Nephron progenitor cell (in vitro differentiated cells): Measurements from ENCODE around the gene OR10J4.

Experiments
- DNase-seq: peaks from one replicate; pipeline ENCODE4 v3.0.0; 2021
- H3K27ac Mint-ChIP-seq: 2 replicates; pipeline ENCODE4 v1.8.0; 2021; ENCODE audit warnings: mild to moderate bottlenecking, moderate library complexity, mixed read lengths
- H3K27me3 Mint-ChIP-seq: 2 replicates; pipeline ENCODE4 v1.8.0; 2021; ENCODE audit warnings: mild to moderate bottlenecking, low read depth, mixed read lengths; ENCODE audit not compliant: poor library complexity
- H3K36me3 Mint-ChIP-seq: 2 replicates; pipeline ENCODE4 v1.8.0; 2021; ENCODE audit warnings: low read depth, mixed read lengths
- H3K4me1 Mint-ChIP-seq: 2 replicates; pipeline ENCODE4 v1.8.0; 2021; ENCODE audit warnings: mixed read lengths
- H3K4me3 Mint-ChIP-seq: 2 replicates; pipeline ENCODE4 v1.8.0; 2021; ENCODE audit warnings: mild to moderate bottlenecking, moderate library complexity, mixed read lengths
- H3K9me3 Mint-ChIP-seq: 2 replicates; pipeline ENCODE4 v1.8.0; 2021; ENCODE audit warnings: mild to moderate bottlenecking, moderate library complexity, mixed read lengths
- TF ChIP-seq, protein P1 (sequence below): fragments of 200-600 bp; sonication (generic); IDR thresholded peaks from 2 replicates; pipeline ENCODE4 v1.5.0; 2021; ENCODE audit warnings: antibody characterized with exemption

OR10J4 gene

GRCh38 chr1:159430985-159431384 lies 1.0 kb upstream of the OR10J4 start:
- peaks cover 31% of the 10 kb centered on the region for H3K9me3 Mint-ChIP-seq
- no peaks in the 10 kb centered on the region for H3K4me1 Mint-ChIP-seq
- H3K36me3 Mint-ChIP-seq, result no peaks in the 10 kb centered on the region
- TF ChIP-seq, protein P1, sequence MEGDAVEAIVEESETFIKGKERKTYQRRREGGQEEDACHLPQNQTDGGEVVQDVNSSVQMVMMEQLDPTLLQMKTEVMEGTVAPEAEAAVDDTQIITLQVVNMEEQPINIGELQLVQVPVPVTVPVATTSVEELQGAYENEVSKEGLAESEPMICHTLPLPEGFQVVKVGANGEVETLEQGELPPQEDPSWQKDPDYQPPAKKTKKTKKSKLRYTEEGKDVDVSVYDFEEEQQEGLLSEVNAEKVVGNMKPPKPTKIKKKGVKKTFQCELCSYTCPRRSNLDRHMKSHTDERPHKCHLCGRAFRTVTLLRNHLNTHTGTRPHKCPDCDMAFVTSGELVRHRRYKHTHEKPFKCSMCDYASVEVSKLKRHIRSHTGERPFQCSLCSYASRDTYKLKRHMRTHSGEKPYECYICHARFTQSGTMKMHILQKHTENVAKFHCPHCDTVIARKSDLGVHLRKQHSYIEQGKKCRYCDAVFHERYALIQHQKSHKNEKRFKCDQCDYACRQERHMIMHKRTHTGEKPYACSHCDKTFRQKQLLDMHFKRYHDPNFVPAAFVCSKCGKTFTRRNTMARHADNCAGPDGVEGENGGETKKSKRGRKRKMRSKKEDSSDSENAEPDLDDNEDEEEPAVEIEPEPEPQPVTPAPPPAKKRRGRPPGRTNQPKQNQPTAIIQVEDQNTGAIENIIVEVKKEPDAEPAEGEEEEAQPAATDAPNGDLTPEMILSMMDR, result no peak
- H3K4me3 Mint-ChIP-seq, result no peak overlapping the region
- no peak overlapping the region for H3K27ac Mint-ChIP-seq
- peaks cover 9% of the 10 kb centered on the region for H3K27me3 Mint-ChIP-seq
- no peak for DNase-seq

DNA sequence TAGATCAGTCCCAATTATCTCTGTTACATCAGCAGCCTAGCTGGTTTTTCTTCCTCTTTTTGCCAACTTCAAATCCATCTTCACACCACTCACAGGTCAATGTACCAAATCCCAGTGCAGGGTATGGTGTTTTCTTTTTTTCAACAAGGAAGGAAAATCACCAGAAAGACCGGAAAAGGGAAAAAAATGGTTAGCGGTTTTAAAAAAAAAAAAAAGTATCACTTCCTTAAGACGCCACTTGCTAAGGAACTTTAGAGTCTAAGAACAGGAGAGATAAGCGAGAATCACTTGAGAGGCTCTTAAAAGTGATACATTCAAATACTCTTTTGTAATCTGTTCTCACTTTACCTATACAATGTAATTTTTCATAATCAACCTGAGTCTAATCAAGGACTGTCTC lies 4.5 kb downstream of the OR10J4 start:
- Mint-ChIP-seq H3K27ac (no peak overlapping the region), H3K27me3 (peaks cover 7% of the 10 kb centered on the region), H3K9me3 (peaks cover 32% of the 10 kb centered on the region), H3K36me3 (no peaks in the 10 kb centered on the region), H3K4me3 (no peak overlapping the region), H3K4me1 (no peaks in the 10 kb centered on the region)
- DNase-seq, result no peak
- TF ChIP-seq, protein P1, result no peak

DNA sequence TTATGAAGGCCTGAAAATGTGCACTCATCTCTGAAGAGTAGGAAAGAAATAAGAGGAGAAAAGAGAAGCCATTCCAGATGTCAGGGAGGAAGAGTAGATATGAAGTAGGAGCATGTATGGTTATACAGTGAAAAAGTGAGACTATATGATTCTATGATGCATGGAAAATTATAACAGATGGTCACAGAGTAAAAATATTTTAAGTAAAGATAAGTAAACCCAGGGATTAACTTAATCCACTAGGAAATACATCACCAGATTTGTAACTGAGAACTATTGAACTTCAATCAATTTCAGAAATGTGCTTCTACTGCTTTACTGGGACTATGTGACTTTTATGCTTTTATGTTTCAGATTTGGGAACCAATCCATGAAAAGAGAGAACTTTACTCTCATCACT lies 7.4 kb downstream of the OR10J4 start, which contains the start of gene OR10J1:
OR10J1 (plus strand) TSS at position 301 of the 400 bp plus-strand sequence; CDS start at position 371, 70 bp downstream.
- H3K27ac Mint-ChIP-seq, result no peak within 1 kb of the TSS
- H3K9me3 Mint-ChIP-seq, result peaks cover 31% of the 10 kb centered on the region
- H3K27me3 Mint-ChIP-seq, result peaks cover 11% of the 10 kb centered on the region
- TF ChIP-seq, protein P1, result no peak
- no peaks in the 10 kb centered on the region for H3K4me1 Mint-ChIP-seq
- DNase-seq, result no peak
- no peak within 1 kb of the TSS for H3K4me3 Mint-ChIP-seq
- no peaks in the 10 kb centered on the region for H3K36me3 Mint-ChIP-seq

DNA sequence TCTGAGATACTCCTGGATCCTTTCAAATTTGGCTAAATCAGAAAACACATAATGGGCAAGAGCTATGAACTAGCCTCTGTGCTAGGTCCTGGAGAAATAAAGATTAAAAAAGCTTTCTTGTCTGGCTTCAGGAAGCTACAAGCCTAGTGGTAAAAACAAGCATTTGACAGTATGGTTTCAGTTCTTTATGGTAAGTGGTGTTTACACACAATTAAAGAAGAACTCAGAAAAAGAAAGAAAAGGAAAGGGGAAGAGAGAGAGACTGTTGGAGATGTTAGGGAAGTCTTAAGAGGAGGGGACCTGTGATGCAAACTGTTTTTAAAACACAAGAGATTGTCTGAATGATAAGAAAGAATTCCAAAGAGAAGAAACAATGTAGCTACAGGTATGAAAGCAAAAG lies 9.4 kb downstream of the OR10J4 start:
- Mint-ChIP-seq H3K4me1 (no peaks in the 10 kb centered on the region), H3K4me3 (no peak overlapping the region), H3K9me3 (peaks cover 36% of the 10 kb centered on the region), H3K27me3 (peaks cover 11% of the 10 kb centered on the region), H3K36me3 (no peaks in the 10 kb centered on the region), H3K27ac (no peak overlapping the region)
- DNase-seq, result no peak
- TF ChIP-seq, protein P1, result no peak

- DNase-seq, result no peak
- peaks cover 44% of the 10 kb centered on the region for H3K9me3 Mint-ChIP-seq
- H3K27ac Mint-ChIP-seq, result no peak overlapping the region
- no peak overlapping the region for H3K4me3 Mint-ChIP-seq
- TF ChIP-seq, protein P1, result no peak
- H3K4me1 Mint-ChIP-seq, result no peaks in the 10 kb centered on the region
- peaks cover 11% of the 10 kb centered on the region for H3K27me3 Mint-ChIP-seq
- no peaks in the 10 kb centered on the region for H3K36me3 Mint-ChIP-seq
Measured at GRCh38 chr1:159442428-159442827, 10.4 kb downstream of the OR10J4 start.

GRCh38 chr1:159443066-159443750 lies 11.2 kb downstream of the OR10J4 start:
- Mint-ChIP-seq H3K27ac (no peak overlapping the region), H3K36me3 (no peaks in the 10 kb centered on the region), H3K4me3 (no peak overlapping the region), H3K4me1 (no peaks in the 10 kb centered on the region), H3K27me3 (peaks cover 11% of the 10 kb centered on the region), H3K9me3 (peaks cover 44% of the 10 kb centered on the region)
- TF ChIP-seq, protein P1, result no peak
- DNase-seq, result no peak
